Neural progenitor cell (in vitro differentiated cells): ENCODE measurements around the gene RINT1. TPM values are rescaled to one million over a fixed set of nuclear protein-coding genes. Genes with fewer than 3 reads are reported as not detected.
A peak's percentile ranks its signal among the peaks of the same experiment; 100 is the strongest.

Source experiments
- DNase-seq: peaks from one replicate; pipeline ENCODE4 v3.0.0-alpha.2; 2016; ENCODE audit warnings: low spot score
- H2AFZ ChIP-seq: fragments of 200-600 bp; sonication (generic); replicated peaks from 2 replicates; pipeline ENCODE4 v1.6.1; 2016; ENCODE audit warnings: antibody characterized with exemption
- H3F3A ChIP-seq: fragments of 200-600 bp; sonication (generic); 2 replicates; pipeline ENCODE4 v1.6.1; 2016; ENCODE audit warnings: antibody characterized with exemption, low read depth
- H3K27ac ChIP-seq: fragments of 200-600 bp; sonication (generic); 2 replicates; pipeline ENCODE4 v1.5.1; 2016; ENCODE audit warnings: mild to moderate bottlenecking
- H3K27me3 ChIP-seq: fragments of 200-600 bp; sonication (generic); 2 replicates; pipeline ENCODE4 v1.6.1; 2016; ENCODE audit warnings: mild to moderate bottlenecking, moderate library complexity
- H3K36me3 ChIP-seq: fragments of 200-600 bp; sonication (generic); 2 replicates; pipeline ENCODE4 v1.5.1; 2016
- H3K4me1 ChIP-seq: fragments of 200-600 bp; sonication (generic); 2 replicates; pipeline ENCODE4 v1.6.1; 2016; ENCODE audit warnings: mixed run types
- H3K4me2 ChIP-seq: fragments of 200-600 bp; sonication (generic); 2 replicates; pipeline ENCODE4 v1.6.1; 2016
- H3K4me3 ChIP-seq: fragments of 200-600 bp; sonication (generic); 2 replicates; pipeline ENCODE4 v1.5.1; 2016
- H3K79me2 ChIP-seq: fragments of 200-600 bp; sonication (generic); 2 replicates; pipeline ENCODE4 v1.6.1; 2016; ENCODE audit warnings: low read depth
- H3K9ac ChIP-seq: fragments of 200-600 bp; sonication (generic); 2 replicates; pipeline ENCODE4 v1.6.1; 2016
- H3K9me3 ChIP-seq: fragments of 200-600 bp; sonication (generic); 2 replicates; pipeline ENCODE4 v1.5.1; 2016; ENCODE audit warnings: low read depth
- H4K20me1 ChIP-seq: fragments of 200-600 bp; sonication (generic); 2 replicates; pipeline ENCODE4 v1.6.1; 2016; ENCODE audit warnings: low read depth
- H3K27ac Mint-ChIP-seq: 3 replicates; pipeline ENCODE4 v1.8.0; 2021; ENCODE audit warnings: mixed read lengths
- H3K27me3 Mint-ChIP-seq: 2 replicates; pipeline ENCODE4 v1.8.0; 2022; ENCODE audit warnings: low read depth, mild to moderate bottlenecking, inconsistent platforms, moderate library complexity, mixed read lengths; ENCODE audit not compliant: insufficient read depth
- H3K36me3 Mint-ChIP-seq: 3 replicates; pipeline ENCODE4 v1.8.0; 2021; ENCODE audit warnings: mixed read lengths
- H3K4me1 Mint-ChIP-seq: 3 replicates; pipeline ENCODE4 v1.8.0; 2021; ENCODE audit warnings: mixed read lengths
- H3K4me3 Mint-ChIP-seq: 3 replicates; pipeline ENCODE4 v1.8.0; 2021; ENCODE audit warnings: mild to moderate bottlenecking, moderate library complexity, mixed read lengths
- H3K9me3 Mint-ChIP-seq: 3 replicates; pipeline ENCODE4 v1.8.0; 2020; ENCODE audit warnings: mixed read lengths
- EZH2 ChIP-seq: fragments of 200-600 bp; sonication (generic); IDR thresholded peaks from 2 replicates; pipeline ENCODE4 v1.6.1; 2017; ENCODE audit warnings: antibody characterized with exemption, mild to moderate bottlenecking, moderate library complexity
- EZH2phosphoT487 ChIP-seq: fragments of 200-600 bp; sonication (generic); IDR thresholded peaks from 2 replicates; pipeline ENCODE4 v1.6.1; 2017; ENCODE audit warnings: antibody characterized with exemption
- total RNA-seq: library from RNA; depleted of rRNA; stranded (reverse); fragments of >200 nt; gene quantifications from 2 replicates; pipeline ENCODE4 v1.2.3, GENCODE V29; 2015; ENCODE audit warnings: low replicate concordance
- TF ChIP-seq, protein P1 (sequence below): fragments of 200-600 bp; sonication (generic); IDR thresholded peaks from 2 replicates; pipeline ENCODE4 v1.5.1; 2017; ENCODE audit warnings: antibody characterized with exemption, mild to moderate bottlenecking

The RINT1 gene
- total RNA-seq, 1 donor from 2014 or later, result 9.0 TPM

- H3F3A ChIP-seq, result no peaks in the 10 kb centered on the region
- H3K27ac ChIP-seq, result no peak overlapping the region
- no peak overlapping the region for H3K4me3 ChIP-seq
- Mint-ChIP-seq H3K4me1 (peaks cover 10% of the 10 kb centered on the region), H3K4me3 (no peak overlapping the region), H3K9me3 (no peaks in the 10 kb centered on the region), H3K27ac (no peak overlapping the region), H3K27me3 (peaks cover 9% of the 10 kb centered on the region), H3K36me3 (no peaks in the 10 kb centered on the region)
- DNase-seq, result no peak
- H3K4me1 ChIP-seq, result no peaks in the 10 kb centered on the region
- H3K79me2 ChIP-seq, result no peaks in the 10 kb centered on the region
- H3K4me2 ChIP-seq, result no peak overlapping the region
- no peak overlapping the region for H2AFZ ChIP-seq
- H3K36me3 ChIP-seq, result no peaks in the 10 kb centered on the region
- no peaks in the 10 kb centered on the region for H4K20me1 ChIP-seq
- no peaks in the 10 kb centered on the region for H3K27me3 ChIP-seq
- no peak overlapping the region for H3K9ac ChIP-seq
- no peak for TF ChIP-seq EZH2phosphoT487
- TF ChIP-seq EZH2, result no peak
- TF ChIP-seq, protein P1, sequence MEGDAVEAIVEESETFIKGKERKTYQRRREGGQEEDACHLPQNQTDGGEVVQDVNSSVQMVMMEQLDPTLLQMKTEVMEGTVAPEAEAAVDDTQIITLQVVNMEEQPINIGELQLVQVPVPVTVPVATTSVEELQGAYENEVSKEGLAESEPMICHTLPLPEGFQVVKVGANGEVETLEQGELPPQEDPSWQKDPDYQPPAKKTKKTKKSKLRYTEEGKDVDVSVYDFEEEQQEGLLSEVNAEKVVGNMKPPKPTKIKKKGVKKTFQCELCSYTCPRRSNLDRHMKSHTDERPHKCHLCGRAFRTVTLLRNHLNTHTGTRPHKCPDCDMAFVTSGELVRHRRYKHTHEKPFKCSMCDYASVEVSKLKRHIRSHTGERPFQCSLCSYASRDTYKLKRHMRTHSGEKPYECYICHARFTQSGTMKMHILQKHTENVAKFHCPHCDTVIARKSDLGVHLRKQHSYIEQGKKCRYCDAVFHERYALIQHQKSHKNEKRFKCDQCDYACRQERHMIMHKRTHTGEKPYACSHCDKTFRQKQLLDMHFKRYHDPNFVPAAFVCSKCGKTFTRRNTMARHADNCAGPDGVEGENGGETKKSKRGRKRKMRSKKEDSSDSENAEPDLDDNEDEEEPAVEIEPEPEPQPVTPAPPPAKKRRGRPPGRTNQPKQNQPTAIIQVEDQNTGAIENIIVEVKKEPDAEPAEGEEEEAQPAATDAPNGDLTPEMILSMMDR, result no peak
- H3K9me3 ChIP-seq, result no peaks in the 10 kb centered on the region
These were observed 58.8 kb downstream of the RINT1 start for GRCh38 chr7:105590793-105591192.

DNA sequence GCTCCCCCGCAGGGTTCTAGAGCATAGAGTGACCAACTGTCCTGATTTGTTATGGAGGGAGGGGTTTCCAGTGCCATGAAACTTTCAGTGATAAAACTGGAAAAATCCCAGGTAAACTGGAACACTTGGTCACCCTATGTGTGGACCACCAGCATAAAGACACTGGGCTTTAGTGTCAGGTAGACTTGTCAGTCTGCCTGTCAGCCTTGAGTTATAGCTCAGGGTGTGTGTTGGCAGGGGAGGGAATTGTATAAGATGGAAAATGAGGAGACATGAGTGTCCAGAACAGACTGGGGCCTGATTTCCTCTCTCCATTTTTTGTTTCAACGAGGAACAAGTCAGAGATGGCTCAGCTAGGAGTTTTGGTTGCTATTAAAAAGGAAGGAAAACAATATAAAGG lies 59.5 kb downstream of the RINT1 start:
- no peaks in the 10 kb centered on the region for H3F3A ChIP-seq
- no peak for DNase-seq
- H3K9me3 Mint-ChIP-seq, result no peaks in the 10 kb centered on the region
- no peak overlapping the region for H3K27ac ChIP-seq
- H3K4me2 ChIP-seq, result no peak overlapping the region
- H2AFZ ChIP-seq, result no peak overlapping the region
- H3K36me3 Mint-ChIP-seq, result no peaks in the 10 kb centered on the region
- no peak overlapping the region for H3K27ac Mint-ChIP-seq
- no peaks in the 10 kb centered on the region for H3K4me1 ChIP-seq
- no peaks in the 10 kb centered on the region for H4K20me1 ChIP-seq
- H3K27me3 ChIP-seq, result no peaks in the 10 kb centered on the region
- H3K79me2 ChIP-seq, result no peaks in the 10 kb centered on the region
- H3K36me3 ChIP-seq, result no peaks in the 10 kb centered on the region
- H3K4me3 ChIP-seq, result no peak overlapping the region
- H3K27me3 Mint-ChIP-seq, result peaks cover 8% of the 10 kb centered on the region
- TF ChIP-seq EZH2phosphoT487 (no peak), EZH2 (no peak)
- TF ChIP-seq, protein P1, result no peak
- H3K9ac ChIP-seq, result no peak overlapping the region
- H3K4me3 Mint-ChIP-seq, result no peak overlapping the region
- H3K9me3 ChIP-seq, result no peaks in the 10 kb centered on the region
- peaks cover 10% of the 10 kb centered on the region for H3K4me1 Mint-ChIP-seq

DNA sequence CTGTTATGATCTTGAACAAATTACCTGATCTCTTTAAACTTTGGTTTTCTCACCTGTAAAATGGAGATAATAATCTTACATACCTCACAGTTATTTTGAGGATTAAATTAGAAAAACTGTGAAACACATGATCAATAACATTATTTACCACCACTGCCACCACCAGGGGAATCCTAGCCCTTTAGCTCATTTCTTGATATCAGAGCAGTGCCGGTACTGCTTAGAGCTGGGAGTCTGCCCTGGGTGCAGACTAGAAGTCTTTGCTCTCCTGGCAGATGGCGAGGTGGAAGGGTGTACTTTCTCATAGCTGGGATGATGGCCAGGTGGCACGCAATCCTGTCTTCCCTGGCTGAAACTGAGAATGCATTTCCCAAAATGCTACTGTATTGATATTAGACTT lies 62.0 kb downstream of the RINT1 start:
- Mint-ChIP-seq H3K4me1 (peaks cover 9% of the 10 kb centered on the region), H3K27ac (no peak overlapping the region), H3K36me3 (no peaks in the 10 kb centered on the region), H3K4me3 (no peak overlapping the region), H3K27me3 (peaks cover 4% of the 10 kb centered on the region), H3K9me3 (no peaks in the 10 kb centered on the region)
- Histone ChIP-seq H3K27me3 (no peaks in the 10 kb centered on the region), H3K9ac (no peak overlapping the region), H3K4me2 (no peak overlapping the region), H3K36me3 (no peaks in the 10 kb centered on the region), H3K4me3 (no peak overlapping the region), H3K4me1 (peaks cover 5% of the 10 kb centered on the region), H4K20me1 (no peaks in the 10 kb centered on the region), H3K27ac (no peak overlapping the region), H2AFZ (no peak overlapping the region), H3K79me2 (no peaks in the 10 kb centered on the region), H3F3A (no peaks in the 10 kb centered on the region), H3K9me3 (no peaks in the 10 kb centered on the region)
- TF ChIP-seq EZH2 (no peak), EZH2phosphoT487 (no peak)
- TF ChIP-seq, protein P1, result peak; percentile 7
- DNase-seq, result no peak
